HG03139 (cell line): ENCODE measurements around the gene TF.
"Not testable (repeated sequence)": the region's sequence is repeated elsewhere in the genome, so short reads cannot be mapped to it uniquely, and the experiment has no call there.

Experiments
- ATAC-seq: cut with Tn5 transposase; IDR thresholded peaks from one replicate; pipeline ENCODE4 v1.9.1; 2021; ENCODE audit not compliant: unreplicated experiment

The TF gene

DNA sequence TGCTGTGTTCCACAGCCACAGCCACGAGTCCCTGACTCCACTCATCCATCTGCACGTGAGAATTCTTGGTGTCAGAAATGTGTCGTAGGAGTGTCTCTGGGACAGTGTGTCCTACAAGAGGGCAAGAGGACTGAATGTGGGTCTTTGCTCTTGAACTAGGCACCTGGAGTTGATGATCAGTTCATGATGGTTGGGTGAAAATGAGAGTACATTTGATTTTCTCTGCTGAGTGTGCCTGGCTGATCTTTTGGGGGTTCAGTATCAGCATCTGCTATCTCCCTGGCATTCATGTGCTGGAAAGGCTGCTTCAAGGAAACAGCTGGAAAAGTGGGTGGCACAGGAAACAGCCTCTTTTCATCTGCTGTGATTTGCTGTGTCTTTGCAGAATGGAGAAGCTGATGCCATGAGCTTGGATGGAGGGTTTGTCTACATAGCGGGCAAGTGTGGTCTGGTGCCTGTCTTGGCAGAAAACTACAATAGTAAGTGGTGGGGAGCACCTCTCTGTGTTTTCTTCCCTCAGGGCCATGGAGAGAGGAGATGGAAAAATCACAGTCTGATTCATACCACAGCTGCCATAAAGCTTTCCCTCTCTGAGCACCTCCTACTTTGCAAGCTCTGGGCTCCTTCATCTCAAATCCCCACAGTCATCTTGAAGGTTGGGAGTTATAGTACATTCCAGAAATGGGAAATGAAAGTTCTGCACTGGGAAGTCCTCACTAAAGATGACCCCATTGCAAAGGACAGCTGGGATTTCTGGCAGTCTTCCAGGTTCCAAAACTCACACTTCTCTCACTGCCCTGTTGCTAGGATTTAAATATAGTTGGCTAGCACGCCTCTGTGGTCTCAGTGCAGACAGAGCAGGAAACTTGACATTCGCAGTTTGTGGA lies 17.8 kb downstream of the TF start:
- no peak for ATAC-seq

DNA sequence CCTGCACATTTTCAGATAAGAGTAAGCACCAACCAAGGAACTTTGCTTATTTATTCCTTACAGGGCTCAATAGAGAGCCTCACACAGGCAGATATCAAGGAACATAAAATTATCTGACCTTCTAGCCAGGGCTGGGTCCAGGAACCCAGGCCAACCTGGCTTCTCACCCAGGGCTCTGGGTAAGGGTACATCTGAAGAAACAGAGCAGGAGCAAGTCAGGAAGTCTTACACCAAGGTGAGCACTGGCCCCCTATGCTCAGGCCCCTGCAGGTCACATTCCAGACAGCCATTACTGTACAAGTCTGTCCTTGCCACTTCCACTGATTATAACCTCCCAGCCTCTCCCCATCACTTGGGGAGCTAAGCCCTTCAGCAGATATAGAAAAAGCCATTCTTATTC lies 19.1 kb downstream of the TF start:
- no peak for ATAC-seq

DNA sequence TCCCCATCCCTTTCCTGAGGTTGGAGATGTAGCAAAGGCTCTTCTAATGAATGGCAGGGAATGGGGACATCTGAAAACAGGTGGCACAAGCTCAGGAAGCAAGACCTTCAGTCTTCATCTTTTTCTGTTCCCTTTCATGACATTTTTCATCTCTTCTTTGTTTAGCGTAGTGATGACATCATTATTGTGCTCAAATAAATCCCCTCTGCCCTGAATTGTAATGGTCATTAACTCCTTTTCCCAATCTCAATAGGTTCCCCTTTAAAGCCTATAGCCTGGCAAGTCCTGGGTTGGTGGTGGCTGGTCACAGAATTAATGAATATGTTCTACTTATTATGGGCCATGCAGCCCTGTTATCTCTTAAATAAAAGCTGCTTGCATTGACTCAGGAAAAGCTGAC lies 21.4 kb downstream of the TF start:
- no peak for ATAC-seq

DNA sequence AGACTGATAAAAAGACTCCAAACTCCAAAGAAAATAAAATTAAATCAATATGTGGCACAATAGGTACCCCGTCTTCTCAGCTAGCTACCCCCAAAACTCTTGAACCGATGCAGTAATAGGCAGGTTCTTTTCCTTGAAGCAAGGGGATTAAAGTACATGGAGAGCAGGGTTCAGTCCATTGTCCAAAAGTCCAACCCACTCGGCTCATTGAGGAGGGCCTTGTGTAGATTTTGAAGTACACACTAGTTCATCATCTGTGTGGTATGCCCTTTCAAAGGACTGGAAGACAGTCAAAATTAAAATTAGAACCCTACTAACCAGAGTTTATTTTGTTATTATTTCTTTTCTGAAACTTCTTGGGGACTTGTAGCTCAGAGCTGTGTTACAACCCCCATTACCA lies 23.3 kb downstream of the TF start:
- no peak for ATAC-seq

DNA sequence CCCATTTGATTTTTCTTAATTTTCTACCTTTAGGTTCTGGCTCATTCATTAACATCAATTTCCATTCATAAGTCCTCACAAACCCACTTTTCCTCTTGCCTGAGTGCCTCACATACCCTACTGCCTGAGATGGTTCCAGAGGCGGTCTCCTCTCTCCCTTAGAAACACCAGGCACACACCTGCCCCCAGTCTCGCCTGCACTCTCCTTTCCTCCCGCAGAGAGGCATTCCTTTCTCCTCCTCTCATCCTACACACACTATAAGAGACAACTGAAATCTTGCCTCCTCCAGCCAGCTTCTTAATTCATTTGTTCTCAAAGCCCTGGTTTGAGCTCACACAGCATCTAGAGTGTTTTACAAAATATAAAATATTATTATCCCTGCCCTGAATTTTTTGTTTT lies 27.5 kb downstream of the TF start:
- no peak for ATAC-seq

DNA sequence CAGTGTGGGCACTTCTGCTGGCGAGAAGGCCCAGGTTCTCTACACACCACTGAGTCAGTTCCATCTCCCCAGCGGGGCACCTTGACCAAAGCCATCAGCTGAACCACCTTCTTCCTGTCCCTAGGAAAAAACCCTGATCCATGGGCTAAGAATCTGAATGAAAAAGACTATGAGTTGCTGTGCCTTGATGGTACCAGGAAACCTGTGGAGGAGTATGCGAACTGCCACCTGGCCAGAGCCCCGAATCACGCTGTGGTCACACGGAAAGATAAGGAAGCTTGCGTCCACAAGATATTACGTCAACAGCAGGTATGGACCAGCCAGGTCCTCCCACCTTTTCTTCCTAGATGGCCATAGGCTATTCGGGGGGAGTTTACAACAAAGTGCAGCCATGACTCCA lies 29.1 kb downstream of the TF start:
- no peak for ATAC-seq

DNA sequence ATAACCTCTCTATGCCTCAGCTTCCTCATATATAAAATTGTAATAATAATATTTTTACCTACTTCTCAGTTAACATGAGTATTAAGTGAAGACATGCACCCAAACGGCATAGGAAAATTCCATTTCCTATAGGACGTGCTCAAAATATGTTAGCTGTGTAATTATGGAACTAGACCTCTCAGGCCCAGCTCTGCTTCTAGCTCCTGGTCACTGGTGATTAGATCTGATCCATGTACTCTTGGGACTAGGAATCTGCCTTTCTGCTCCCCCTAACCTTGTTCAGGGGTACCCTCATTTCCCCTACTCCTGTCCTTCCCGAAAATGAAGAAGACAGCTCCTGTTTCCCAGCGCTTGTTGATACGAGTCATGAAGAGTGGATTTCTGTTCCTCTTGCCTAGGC lies 29.6 kb downstream of the TF start:
- ATAC-seq: no peak

DNA sequence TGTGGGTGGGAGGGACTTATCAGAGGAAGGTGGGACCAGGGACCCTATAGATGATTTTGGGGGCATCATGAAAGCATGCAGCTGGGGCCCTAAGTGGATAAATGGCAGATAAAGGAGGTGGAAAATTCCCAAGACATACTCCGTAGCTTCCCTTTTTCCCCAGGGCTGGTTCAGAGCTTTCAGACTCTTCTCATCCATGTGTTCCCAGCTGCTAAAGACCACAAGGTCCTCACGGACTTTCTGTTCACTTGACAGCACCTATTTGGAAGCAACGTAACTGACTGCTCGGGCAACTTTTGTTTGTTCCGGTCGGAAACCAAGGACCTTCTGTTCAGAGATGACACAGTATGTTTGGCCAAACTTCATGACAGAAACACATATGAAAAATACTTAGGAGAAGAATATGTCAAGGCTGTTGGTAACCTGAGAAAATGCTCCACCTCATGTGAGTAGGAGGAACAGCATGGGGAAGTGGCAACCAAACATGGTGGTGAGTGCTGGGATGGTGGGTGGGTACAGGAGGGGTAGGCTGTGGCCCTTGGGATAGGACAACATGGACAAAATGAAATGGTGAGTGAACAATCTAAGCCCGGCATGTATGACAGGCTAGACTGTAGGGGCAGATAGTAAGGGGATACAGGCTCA lies 30.7 kb downstream of the TF start:
- ATAC-seq: no peak

DNA sequence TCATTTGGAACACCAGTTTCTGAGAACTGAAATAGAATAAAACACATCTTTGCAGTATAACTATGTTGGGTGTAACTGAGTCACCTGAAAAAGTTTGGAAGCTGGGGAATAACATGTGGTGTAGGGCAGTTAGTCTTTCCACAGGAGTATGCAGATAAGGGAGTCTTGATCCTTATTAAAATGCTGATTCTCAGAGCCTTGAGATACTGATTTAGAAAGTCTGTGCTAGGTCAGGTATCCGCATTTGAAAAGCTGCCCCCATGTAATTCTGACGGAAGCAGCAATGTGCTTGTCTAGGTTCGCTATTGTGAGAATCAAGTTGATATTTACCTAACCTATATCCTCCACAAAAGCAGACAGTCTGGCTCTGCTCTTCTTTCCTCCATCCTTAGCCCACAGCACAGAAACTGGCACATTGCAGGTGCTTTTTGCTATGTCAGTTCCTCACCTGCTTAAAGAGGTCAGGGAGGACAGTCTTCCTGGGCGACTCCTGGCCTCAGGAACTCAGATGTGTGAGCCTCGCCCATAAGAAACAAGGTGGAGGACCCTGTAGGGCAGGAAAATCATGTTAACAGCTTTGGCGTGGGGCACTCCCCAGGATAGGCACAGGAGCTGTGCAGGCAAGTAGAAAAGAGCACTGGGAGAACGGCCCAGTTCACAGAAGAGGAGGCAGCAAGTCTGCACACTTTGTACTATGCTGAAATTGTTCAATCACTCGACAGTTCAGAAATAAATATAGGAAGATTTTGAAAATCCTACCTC lies 31.8 kb downstream of the TF start:
- no peak for ATAC-seq

DNA sequence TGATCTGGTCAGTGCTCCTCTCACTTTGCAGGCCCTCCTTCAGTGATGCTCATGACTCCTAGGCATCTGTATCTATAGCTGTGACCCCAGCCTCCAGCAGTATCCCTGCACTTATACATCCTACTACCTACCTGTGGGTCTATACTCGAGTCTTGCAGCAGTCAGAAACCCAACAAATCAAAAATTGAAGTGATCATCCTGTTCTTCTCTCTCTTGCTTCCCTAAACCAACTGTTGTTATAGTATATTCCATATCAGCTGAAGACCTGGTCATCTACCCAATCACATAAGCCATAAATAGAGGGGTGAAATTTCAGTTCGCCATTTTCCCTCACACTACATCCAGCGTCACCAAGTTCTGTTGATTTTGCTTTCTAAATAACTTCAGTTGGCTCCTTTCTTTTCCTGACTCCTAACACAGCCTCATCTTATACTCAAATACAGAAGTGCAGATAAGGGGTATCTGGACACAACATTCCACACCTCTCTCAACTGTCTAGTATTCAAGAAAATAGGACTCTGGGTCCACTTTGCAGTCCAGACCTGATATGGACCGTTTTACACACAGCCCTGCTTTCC lies 33.5 kb downstream of the TF start:
- ATAC-seq: no peak

DNA sequence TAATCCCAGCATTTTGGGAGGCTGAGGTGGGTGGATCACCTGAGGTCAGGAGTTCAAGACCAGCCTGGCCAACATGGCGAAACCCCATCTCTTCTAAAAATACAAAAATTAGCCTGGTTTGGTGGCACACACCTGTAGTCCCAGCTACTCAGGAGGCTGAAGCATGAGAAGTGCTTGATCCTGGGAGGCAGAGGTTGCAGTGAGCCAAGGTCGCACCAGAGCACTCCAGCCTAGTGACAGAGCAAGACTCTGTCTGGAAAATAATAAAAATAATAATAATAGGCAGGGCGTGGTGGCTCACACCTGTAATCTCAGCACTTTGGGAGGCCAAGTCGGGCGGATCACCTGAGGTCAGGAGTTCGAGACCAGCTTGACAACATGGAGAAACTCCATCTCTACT lies 34.6 kb downstream of the TF start:
- not testable (repeated sequence) for ATAC-seq

DNA sequence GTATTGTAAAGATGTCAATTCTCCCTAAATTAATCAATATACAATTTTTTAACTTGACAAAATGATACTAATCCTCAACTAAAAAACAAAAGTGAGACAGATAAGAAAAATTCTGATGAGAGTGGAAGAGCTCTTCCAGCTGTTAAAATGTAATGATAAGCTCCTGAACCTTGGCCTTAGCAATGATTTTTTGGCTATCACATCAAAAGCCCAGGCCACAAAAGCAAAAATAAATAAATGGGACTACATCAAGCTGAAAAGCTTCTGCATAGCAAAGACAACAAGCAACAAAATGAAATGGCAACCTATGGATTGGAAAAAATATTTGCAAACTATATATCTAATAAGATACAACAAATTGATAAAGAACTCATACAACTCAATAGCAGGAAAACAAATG lies 35.4 kb downstream of the TF start:
- no peak for ATAC-seq

DNA sequence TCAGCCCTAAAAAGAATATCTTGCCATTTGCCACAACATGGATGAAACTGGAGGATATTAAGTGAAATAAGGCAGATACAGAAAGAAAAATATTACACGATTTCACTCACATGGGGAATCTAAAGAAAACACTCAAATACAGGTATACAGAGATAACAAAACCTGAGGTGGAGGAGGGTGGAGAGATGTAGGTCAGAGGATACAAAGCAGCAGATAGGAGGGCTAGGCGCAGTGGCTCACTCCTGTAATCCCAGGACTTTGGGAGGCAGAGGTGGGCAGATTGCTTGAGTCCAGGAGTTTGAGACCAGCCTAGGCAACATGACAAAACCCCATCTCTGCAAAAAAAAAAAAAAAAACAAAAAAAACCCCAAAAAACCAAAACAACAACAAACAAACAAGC lies 36.3 kb downstream of the TF start:
- ATAC-seq: no peak

DNA sequence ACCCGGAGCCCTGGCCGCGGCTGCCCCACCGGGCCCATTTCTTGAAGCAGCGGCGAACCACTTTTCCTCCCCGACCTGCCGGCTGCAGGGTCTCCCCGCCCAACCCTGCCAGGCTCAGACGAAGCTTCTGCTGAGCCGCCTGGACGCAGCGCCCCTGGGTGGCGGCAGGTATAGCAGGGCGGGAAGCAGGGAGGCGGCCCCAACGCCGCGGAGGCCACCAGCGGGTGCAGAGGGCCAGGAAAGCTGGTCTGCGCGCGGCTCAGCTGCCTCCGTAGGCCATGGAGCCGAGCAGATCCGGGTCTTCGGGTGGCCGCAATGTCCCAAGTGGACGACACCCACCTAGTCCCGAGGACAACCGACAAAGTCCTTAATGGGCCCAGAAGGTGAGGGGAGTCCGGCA lies 37.6 kb downstream of the TF start:
- no peak for ATAC-seq

DNA sequence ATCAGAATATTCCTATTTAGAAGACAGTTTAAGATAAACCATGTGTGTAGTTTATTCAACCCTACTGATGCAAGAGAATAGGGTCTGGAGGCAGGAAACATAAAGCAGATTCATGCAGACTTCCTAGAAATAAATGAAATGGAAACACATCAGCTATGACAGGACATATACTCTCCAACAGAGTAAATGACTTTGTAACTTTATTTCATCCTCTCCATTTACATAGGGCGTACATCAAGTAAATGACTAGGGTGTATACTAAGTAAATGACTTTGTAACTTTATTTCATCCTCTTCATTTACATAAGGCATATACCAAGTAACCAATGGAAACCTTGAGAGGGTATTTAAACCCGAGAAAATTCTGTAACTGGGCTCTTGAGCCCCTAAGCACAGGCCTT lies 41.8 kb downstream of the TF start:
- ATAC-seq: no peak

DNA sequence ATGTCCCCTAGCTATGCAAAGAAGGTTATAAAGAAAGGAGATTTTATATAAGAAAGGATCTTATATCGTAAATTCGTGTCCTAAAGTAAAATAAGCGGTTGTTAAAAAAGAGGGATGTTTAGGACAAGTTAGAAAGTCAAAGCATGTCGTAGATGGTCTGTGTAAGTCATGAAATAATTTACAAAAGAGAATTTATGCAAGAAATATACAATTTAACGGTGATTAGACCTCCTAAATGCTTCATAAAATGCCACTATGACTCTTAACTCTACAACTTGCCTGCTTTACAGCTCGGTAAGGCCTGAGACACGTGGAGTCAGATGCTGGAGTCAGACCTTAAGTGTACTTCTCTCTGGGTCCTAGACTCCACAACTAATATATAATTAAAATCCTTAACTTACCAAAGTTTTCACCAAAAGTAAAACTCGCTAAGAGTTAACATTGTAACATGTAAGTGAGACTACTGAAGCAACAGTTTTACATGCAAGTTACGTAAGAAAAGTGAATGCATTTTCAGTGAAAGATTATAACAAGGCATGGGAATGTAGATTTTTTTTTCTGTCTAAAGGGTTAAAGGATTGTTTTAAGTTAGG lies 46.1 kb downstream of the TF start:
- ATAC-seq: no peak

DNA sequence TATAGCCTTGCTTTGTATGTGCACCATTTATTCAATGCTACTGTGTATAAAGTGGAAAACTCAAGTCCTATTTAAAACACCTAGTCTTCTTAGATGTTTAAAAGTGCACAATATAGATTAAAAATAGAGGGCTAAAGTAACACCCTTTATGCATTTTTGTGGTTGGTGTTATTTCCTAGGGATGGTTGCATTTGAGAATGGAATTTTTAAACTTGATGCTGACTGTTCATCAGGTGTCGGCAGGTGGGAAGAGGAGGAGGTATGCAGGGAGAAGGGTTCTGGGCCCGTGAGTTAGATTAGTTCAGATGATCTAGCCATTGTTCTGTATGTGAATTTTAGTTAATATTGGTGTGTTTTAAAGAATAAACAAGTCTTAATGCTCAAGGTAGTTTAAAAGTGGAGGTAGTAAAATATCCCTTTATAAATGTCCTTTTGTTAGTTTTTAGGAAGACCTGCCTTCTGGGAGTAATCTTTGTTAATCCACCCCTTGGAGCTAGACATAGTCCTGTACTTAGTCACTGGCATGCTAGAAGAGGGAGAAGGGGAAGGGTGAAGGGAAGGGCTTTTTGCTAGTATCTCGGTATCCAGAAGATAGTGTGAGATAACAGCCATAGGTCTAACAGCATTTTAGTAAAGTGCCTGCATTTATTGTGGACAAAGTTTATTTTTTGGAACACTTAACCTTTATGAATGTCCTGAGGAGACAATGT lies 51.4 kb downstream of the TF start:
- no peak for ATAC-seq

DNA sequence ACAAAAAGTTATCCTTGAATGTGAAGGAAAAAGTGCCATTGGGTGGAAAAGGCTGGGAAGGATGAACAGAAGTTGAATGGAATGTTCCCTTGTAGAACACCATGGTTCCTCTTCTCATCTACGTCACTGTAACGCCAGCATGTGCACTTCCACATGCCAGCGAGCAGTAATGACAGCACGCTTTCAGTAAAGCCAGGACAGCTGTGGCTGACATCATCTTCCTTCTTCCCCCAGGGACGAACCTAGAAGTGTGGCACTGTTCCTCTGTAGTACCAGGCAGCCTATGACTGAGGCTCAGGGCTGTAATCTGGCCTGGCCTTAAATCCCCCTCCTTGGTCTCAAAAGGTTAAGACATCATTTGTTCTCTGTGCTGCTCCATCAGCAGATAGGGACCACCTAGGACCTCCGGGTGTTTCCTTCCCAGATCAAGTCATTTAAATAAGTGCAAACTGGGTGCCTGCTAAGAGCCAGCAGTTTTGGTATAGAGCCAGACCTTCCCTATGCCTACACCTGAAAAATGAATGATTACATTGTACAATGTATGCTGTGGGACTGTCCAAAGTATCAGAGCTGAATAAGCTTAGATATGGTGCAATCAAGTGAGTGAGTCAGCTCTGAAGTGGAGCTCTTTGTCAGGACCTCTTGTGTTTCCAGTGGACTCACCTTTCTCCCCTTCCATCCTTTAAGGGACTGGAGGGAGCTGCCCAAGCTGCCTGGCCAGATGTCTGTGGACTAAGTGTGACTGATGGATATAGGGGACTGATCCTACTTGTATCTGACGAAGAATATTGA lies 53.8 kb downstream of the TF start:
- ATAC-seq: no peak

DNA sequence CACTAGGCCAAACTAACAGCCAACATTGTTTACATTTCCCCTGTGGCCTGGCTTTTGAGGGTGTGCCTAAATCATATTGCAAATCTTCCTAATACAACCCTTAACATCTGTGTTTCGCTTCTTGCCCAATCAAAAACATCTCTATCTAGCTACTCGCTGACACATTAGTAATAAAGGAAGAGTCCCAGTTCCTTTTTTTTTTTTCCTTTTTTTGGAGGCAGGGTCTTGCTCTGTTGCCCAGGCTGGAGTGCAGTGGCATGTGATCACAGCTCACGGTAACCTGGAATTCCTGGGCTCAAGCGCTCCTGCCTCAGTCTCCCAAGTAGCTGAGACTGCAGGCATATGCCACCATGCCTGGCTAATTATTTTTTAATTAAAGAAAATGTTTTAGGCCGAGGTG lies 57.3 kb downstream of the TF start:
- ATAC-seq: no peak

DNA sequence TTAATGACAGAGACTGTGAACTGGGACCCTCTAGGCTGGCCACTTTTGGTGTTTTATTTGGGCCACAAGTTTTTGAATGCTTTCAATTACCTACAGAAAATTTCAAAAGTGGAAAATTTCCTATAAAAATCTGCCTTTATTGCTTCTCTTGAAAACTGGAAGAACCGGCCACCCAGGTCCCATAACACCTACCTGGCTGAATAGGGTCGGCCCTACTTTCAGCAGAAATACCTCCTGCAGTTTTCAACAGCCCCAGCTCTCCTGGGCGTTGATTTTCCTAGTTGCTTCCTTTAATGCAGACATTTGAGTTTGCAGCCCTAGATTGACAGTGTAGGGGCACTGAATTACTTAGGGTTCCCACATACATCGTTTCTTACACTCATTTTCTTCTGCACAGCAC lies 58.7 kb downstream of the TF start:
- no peak for ATAC-seq
